Measurements from ENCODE around the gene GSC.
"Not testable (repeated sequence)": the region's sequence is repeated elsewhere in the genome, so short reads cannot be mapped to it uniquely, and the experiment has no call there.

Gene GSC

GRCh38 chr14:94769391-94770250 is at the start of gene GSC:
TSS of gene GSC (minus strand) at chr14:94770113. CDS start at chr14:94770015, 98 bp downstream.
- peak in 1 of 2 donors; percentile 22 for DNase-seq

GRCh38 chr14:94819531-94819930 is 49.6 kb upstream of the GSC start:
- DNase-seq = no peak

DNA sequence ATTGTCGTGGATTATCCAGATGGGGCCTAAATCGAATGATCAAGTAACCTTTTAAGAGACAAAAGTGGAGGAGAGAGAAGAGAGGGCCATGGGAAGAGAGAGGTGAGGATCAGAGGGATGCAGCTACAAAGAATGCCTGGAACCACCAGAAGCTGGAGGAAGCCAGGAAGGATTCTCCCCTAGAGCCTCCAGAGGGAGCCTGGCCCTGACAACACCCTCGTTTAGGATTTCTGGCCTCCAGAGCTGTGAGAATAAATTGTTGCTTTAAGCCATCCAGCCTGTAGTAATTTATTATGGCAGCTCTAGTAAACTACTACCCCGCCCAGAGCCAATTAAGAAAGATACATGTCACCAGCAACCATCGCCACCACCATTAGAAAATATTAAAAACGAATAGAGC is 46.2 kb upstream of the GSC start:
- no peak for DNase-seq

DNA sequence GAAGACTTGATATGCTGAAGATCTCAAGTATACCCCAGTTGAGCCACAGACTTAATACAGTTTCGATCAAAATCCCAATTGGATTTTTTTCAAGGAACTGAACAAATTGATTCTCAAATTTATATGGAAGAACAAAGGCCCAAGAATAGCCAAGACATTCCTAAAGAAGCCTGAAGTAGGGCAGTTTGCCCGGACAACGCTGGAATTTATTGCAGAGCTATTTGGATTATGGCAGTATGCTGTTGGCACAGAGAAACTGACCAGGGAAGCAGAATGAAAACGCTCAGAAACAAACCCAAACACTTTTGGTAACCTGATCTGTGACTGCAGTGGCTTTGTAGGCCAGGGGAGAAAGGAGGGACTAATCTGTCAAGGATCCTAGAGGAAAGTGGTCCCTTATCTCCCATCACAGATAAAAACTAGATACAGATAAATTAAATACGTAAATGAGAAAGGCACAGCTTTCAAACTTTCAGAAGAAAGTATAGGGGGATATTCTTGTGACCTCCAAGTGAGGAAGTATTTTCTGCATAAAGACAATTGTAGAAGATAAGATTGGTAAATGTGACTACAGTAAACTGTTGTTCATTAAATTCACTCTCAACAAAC is 35.9 kb upstream of the GSC start:
- no peak for DNase-seq

DNA sequence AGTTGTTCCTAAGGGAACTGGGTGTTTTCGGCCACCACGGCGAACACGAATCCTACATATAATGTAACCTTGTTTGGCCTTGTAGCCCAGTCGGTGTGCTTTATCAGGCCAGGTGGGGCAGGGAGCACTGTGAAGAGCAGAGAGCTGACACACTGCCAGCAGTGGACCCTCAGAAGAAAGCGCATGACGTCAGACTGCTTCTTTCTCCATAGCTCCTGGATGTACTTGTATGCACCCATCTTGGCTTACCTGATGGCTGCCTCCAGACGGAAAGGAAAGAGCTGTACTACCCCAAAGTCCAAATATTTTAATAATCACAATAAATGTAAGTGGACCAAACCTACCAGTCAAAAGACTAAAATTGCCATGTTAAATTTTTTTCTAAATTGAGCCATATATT is 31.3 kb upstream of the GSC start:
- DNase-seq = no peak

DNA sequence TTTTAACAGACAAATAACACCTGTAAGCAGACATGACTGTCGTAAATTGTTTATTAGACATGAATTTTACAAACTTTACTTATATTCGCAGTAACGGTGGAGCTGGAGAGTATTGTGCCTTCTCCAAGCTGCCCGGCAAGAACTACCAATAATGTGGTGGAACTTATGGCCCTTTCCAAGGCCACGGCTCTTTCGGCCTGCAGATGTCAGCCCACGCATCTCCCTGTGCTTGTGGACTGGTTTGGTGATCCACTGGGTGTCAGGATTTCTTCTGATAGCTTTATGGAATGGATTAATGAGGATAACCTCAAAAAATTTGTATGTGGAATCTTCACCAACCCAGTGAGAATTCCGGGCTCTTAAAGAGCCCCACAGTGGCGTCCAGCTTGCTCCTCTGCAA is 30.9 kb upstream of the GSC start:
- DNase-seq = not testable (repeated sequence)

GRCh38 chr14:94797887-94798286 is 28.0 kb upstream of the GSC start:
- no peak for DNase-seq

DNA sequence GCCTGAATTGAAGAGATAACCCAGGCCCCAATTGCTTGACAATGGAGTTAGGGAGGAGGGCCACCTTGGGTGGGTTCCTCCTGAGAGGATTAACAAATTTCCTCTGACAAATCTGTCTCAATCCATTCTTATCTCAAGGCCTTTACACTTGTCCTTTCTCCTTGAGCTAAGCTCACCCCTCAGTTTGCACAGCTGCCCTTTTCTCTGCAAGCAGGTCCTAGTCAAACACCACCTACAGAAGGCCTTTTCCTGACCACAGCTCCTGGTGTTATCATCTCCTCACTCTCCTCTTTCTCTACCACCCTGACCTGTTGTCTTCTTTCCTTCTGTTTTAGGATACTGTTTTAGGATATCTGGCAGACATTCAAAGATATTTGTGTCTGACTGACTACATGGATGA is 26.4 kb upstream of the GSC start:
- no peak for DNase-seq

DNA sequence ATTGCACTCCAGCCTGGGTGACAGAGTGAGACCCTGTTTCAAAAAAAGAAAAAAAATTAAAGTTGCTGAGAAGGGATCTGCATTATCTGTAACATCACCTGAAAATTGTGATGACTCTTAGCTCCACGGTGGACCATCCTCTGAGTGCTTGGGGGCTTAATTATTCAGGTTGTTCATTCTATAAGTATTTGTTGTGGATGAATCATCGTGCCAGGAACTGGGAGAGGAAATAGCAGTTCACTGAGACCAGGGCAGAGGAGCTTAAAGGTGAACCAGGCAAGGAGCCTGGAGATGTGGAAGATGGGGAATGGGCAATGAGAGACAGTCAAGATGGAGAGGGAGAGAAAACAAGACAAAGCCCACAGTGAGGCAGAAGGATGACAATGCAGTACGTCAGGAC is 25.5 kb upstream of the GSC start:
- DNase-seq = no peak

- DNase-seq = no peak
Measured at GRCh38 chr14:94793901-94794300, 24.0 kb upstream of the GSC start.

- DNase-seq = no peak
Measured at GRCh38 chr14:94787655-94788054, 17.7 kb upstream of the GSC start.

DNA sequence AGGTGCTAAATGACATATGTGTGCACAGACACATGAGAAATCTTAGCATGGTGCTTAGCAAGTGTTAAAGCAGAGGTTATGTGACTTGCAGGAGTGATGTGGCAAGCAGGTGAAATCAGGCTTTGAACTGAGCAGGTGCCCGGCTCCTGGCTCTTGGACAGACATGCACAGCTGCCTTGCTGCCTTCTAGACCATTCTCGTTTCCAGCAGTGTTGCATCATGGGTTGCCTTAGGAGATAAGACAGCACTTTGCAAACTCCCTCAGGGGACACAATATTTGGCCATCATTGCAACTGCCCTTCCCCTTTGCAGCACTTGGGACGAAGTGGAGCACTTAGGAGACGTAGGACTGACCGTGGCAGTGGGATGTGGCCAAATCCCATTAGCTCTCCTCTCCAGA is 17.2 kb upstream of the GSC start:
- no peak for DNase-seq

DNA sequence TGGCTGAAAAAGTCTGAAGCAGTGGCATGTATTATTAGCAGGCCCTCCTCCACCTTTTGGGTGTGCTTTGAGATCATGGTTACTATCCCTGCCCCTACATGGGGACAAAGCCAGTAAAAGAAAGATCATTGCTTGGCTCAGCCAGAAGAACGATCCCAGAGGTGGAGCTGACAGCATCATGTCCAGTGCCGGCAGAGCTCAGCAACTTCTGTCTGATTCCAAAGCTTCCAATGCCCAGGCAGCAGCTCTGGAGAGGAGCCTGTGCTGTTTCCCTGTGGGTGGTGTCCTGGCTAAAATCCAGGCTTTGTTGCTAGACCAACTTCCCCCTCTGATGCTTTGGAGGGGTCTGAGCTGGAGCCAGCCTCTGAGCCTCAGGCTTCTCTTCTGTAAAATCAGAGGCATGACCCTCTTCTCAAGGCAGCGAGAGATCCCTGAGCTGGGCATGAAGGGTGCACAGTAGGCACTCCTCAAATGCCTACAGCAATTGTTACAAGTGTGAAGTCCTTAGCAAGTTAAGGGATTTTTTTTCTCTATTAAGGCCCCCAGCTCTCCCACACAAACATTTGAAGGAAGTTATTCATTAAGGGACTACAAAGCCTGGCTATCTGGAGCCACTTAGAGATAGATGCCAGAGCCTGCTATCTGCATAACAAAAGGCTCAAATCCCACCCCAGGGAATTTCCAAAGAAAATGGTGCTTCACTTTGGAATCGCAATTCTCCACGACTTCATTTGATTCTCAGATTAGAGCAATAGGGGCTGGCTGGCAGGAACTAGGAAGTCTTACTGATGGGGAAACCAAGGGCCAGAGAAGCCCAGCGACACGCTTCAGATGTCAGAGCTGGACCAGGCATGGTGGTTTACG is 10.9 kb upstream of the GSC start:
- DNase-seq = no peak

DNA sequence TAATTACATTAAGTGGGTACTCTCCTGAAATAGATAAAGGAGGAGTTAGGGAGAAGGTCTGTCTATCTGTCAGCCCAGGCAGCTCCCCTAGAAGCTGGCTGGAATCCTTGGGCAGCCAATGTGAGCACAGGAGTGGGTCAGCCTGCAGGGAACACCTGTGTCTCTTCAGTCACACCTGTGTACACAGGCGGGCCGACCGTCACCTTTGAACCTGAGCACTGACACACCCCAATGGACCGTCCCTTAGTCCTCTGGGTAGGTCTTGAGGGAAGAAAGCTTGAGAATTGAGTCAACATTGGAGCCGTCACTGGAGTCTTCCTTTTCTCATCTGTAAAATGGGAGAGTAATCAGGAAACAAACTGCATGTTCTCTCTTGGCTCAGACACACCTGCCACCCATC is 9.8 kb upstream of the GSC start:
- no peak for DNase-seq

DNA sequence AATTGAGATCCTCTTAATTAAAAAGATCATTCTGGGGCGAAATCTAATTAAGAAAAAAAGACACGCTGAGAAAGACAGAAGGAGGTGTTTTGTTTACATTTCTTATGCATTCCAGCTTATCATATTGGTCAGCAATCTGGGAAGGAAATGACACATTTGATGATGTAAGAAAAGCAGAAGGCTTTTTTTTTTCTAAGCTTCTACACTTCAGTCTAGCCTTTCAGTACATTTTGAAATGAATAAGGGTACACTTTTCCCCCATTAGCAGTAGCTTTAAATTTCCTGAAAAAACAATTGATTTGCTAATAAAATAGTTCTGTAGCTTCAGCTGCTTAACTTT is 5.9 kb upstream of the GSC start:
- no peak for DNase-seq

- no peak for DNase-seq
Measured at GRCh38 chr14:94775091-94775870, 5.4 kb upstream of the GSC start.

DNA sequence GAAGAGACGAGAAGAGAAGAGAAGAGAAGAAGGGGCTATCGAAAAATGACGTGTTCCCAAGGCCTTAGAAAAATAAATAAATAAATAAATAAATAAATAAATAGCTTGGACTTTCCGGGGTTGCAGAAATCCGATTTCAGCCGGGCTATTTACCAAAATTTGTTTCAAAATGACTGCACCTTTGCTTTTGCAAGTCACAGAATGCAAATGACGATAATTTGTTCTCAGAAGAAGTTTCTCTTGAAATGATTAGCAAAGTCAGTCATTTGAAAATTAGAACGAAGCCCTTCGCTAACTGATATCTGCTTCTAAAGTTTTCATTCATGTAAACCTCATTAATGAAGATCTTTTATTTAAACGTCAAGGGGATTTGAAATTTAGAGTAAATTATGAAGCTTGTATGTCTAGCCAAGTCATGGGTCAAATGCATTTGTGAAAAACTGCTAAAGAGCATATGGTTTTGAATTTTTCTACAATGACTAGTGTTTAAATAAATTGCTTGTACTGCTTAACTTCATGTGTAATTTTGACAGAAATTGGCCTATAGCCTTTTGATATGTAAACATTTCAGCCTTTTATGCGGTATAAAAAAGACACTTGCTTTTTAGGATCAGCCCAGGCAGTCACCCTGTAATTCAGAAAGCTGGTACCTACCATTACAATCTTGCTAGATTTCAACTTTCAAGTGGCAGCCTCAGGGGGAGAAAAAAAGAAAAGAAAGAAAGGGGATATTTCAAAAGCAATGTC is 4.6 kb upstream of the GSC start:
- no peak for DNase-seq

GRCh38 chr14:94773655-94774343 is 3.9 kb upstream of the GSC start:
- no peak for DNase-seq

DNA sequence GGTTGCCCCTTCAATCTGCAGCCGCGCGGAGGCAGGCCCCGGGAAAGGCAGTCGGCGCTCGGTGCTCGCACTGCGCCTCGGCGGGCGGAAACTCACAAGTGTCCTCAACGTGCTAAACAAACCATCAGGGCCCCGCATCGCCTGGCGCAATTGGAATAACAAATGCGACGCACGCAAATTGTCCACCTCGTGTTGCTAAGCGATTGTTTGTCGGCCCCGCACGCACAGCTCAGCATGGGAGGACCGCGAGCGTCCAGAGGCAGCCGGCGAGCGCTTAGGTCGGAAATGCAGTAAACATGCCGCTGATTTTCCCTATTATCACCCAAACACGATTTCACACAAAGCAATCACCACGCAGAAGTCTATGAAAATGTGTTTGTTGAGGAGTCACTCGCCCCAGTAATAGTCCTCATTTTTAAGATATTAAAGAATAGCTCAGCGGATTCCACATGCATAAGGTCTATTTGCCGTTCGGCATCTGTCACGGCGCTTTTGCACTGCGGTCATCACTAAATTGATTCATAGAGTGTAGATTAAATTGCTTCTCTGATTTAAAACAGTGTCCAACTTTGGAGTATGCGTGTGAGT is 3.2 kb upstream of the GSC start:
- no peak for DNase-seq

GRCh38 chr14:94772548-94772947 is 2.6 kb upstream of the GSC start:
- DNase-seq = no peak

DNA sequence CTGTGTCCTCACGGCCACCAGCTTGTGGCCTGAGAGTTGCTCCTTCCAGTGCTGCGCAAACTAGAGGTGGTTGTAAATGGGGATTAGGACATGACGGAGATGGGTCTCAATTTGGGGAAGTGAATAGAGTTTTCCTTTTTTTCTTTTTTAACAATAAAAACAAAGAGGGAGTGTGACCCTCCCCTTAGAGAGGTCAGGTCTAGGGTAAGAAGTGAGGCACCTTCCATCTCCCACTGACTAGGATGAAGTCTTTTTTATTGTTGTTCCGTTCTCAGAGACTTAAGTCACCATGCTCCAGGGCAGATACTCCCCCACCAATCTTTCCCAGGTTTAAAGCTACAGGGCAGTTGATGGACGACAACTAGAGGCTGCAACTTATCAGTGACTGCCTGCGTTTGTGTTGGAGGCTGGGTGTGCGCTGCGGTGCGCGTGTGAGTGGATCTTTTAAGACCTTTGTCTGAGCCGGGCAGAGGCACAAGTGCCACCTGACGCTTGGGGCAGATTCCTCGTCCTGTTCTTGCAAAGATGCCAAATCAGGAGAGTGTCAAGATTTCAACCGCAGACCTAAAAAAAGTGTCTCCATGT is 2.1 kb upstream of the GSC start:
- no peak for DNase-seq

Measured in bone marrow (tissue), 2 donors.